Upper lobe of right lung (tissue), 1 donor: ENCODE data around the gene HES4. TPM values are rescaled to one million over a fixed set of nuclear protein-coding genes. Genes with fewer than 3 reads are reported as not detected.

Experiments
- ATAC-seq: fragments of 200-7000 bp; cut with Tn5 transposase; one replicate; pipeline ENCODE4 v1.9.1; 2020; ENCODE audit warnings: mild to moderate bottlenecking, moderate library complexity
- DNase-seq: peaks from one replicate; pipeline ENCODE4 v3.0.0-alpha.2; 2020
- H3K27ac ChIP-seq: fragments of 200-600 bp; one replicate; pipeline ENCODE4 v1.8.0; 2022
- H3K27me3 ChIP-seq: fragments of 200-600 bp; one replicate; pipeline ENCODE4 v1.8.0; 2022; ENCODE audit warnings: mild to moderate bottlenecking
- H3K36me3 ChIP-seq: fragments of 200-600 bp; one replicate; pipeline ENCODE4 v1.8.0; 2022
- H3K4me1 ChIP-seq: fragments of 200-600 bp; one replicate; pipeline ENCODE4 v1.8.0; 2022
- H3K4me3 ChIP-seq: fragments of 200-600 bp; one replicate; pipeline ENCODE4 v1.8.0; 2022; ENCODE audit warnings: mild to moderate bottlenecking
- H3K9me3 ChIP-seq: fragments of 200-600 bp; one replicate; pipeline ENCODE4 v1.8.0; 2022
- CTCF ChIP-seq: fragments of 200-600 bp; IDR thresholded peaks from one replicate; pipeline ENCODE4 v1.8.0; 2022; ENCODE audit warnings: antibody characterized with exemption
- intact Hi-C: fragments of 100-400 bp; cut with DNase I; formaldehyde crosslinking; loops from one replicate; pipeline ENCODE4 v1.11.0; 2022
- total RNA-seq: library from RNA; stranded (reverse); fragmentation: NEBNext Ultra II Directional; extraction: Animal tissue kit (Norgen Biotek cat#: 25700); gene quantifications from one replicate; pipeline ENCODE4 v1.2.1, GENCODE V29; 2021
- donor health status: DM: no; HTN: yes; CAD: no; lungs with severe emphysema.

Gene HES4
- total RNA-seq, 1 donor from 2014 or later: 26.8 TPM

GRCh38 chr1:950881-951280 lies 49.0 kb downstream of the HES4 start:
- H3K4me1 ChIP-seq: no peaks in the 10 kb centered on the region
- H3K27ac ChIP-seq: no peak overlapping the region
- no peaks in the 10 kb centered on the region for H3K9me3 ChIP-seq
- H3K27me3 ChIP-seq: no peaks in the 10 kb centered on the region
- no peak for TF ChIP-seq CTCF
- H3K4me3 ChIP-seq: no peak overlapping the region
- DNase-seq (no peak), ATAC-seq (no peak)
- intact Hi-C loops: no loop called here
- H3K36me3 ChIP-seq: peaks cover 87% of the 10 kb centered on the region

DNA sequence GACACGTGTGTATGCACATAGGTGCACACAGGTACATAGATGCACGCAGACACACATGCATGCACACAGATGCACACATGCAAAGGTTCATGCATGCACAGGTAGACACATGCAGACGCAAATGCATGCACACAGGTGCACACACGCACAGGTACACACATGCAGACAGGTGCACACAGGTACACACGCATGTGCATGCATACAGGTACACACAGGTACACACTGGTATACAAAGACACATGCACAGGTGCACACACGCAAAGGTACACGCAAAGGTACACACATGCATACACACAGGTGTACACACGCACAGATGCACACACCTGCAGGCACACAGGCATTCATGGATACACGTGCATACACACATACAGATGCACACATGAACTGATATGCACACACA lies 49.6 kb downstream of the HES4 start:
- no peaks in the 10 kb centered on the region for H3K4me1 ChIP-seq
- no peaks in the 10 kb centered on the region for H3K9me3 ChIP-seq
- no peak overlapping the region for H3K27ac ChIP-seq
- ATAC-seq (no peak), DNase-seq (no peak)
- intact Hi-C loops: no loop called here
- no peak for TF ChIP-seq CTCF
- no peak overlapping the region for H3K4me3 ChIP-seq
- no peaks in the 10 kb centered on the region for H3K27me3 ChIP-seq
- peaks cover 87% of the 10 kb centered on the region for H3K36me3 ChIP-seq

Other genes with a start within 250 kb of the HES4 start
- 6.0 TPM for gene SAMD11, start 76.2 kb downstream of the HES4 start, total RNA-seq
- 54.5 TPM for gene NOC2L, start 40.8 kb downstream of the HES4 start, total RNA-seq
- gene KLHL17, start 39.5 kb downstream of the HES4 start, total RNA-seq: 17.0 TPM
- gene PLEKHN1, start 33.6 kb downstream of the HES4 start, total RNA-seq: 2.1 TPM
- 0.35 TPM for gene PERM1, start 18.0 kb downstream of the HES4 start, total RNA-seq
- gene ISG15, start 13.4 kb upstream of the HES4 start, total RNA-seq: 93.6 TPM
- gene AGRN, start 20.0 kb upstream of the HES4 start, total RNA-seq: 135 TPM
- 0.55 TPM for gene RNF223, start 74.2 kb upstream of the HES4 start, total RNA-seq
- gene C1orf159, start 116.0 kb upstream of the HES4 start, total RNA-seq: 9.7 TPM
- gene TTLL10, start 173.8 kb upstream of the HES4 start, total RNA-seq: not detected
- 0.98 TPM for gene TNFRSF18, start 206.5 kb upstream of the HES4 start, total RNA-seq
- 7.7 TPM for gene TNFRSF4, start 214.1 kb upstream of the HES4 start, total RNA-seq
- gene SDF4, start 231.9 kb upstream of the HES4 start, total RNA-seq: 132 TPM
- 16.7 TPM for gene B3GALT6, start 232.1 kb upstream of the HES4 start, total RNA-seq
- gene C1QTNF12, start 246.6 kb upstream of the HES4 start, total RNA-seq: 2.6 TPM